RKO (cell line): Measurements from ENCODE around the gene CRAT.

Source experiments
- DNase-seq: peaks from one replicate; pipeline ENCODE4 v3.0.0-alpha.2; 2016; ENCODE audit warnings: low spot score

Gene CRAT

DNA sequence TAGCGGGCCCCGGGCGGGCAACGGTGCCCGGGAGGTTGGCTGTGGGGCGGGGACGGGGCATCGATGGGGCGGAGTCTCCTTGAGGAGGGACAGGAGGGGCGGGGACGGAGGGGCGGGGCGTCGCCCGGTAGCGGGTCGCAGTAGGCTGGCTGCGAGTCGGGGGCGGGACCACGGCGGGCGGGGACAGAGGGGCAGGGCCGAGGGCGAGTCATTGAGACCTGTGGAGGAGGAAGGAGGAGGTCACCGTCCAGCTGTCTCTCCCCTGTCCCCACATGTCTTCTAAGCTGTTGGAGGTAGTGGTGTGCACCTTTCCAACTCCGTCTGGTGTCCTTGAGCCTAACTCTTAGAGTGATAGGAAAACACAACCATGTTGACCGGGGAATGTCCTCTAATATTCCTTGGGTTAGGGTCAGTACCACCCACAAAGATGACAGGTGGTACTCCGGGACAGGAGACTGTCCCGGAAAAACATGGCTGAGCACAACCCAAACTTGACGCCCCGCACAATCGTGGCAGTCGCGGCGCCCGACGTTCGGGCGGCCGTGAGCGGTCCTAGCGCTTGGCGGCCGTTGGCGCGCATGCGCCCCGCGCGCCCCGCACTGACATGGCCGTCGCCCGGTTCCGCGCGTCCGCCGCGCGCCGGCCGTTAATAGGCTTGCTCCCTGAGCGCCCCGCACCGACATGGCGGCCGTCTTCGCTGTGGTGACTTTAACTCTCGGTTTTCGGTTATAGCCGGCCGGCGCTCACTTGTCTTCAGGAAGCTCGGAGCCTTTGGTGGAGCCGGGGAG, at the start of gene CRAT, which contains the start of gene PTPA:
TSS of gene CRAT (minus strand) at position 54 of the 788 bp plus-strand sequence. CDS start 284 bp downstream, outside the sequence.
TSS of gene PTPA (plus strand) at position 676 of the 788 bp plus-strand sequence. CDS start 186 bp downstream, outside the sequence.
- peak; percentile 98 for DNase-seq

DNA sequence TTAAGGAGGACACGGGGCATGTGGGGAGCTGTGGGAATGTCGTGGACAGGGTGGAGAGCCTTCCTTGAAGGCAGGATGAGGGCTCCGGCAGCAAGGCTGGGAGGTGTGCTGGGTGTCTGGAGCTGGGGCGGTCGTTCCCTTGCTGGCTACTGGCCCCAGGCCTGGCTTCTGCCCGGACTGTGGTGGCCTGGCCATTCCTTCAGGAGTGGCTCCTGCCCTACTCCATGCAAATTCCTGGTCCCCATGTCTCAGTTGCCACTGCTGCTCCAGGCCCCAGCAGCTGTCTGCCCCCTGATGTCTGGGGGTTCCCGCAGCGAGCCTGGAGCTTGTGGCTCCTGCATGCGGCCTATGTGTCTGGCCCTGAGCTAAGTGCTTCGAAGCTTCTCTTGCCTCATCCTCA, 45.6 kb upstream of the CRAT start:
- no peak for DNase-seq

DNA sequence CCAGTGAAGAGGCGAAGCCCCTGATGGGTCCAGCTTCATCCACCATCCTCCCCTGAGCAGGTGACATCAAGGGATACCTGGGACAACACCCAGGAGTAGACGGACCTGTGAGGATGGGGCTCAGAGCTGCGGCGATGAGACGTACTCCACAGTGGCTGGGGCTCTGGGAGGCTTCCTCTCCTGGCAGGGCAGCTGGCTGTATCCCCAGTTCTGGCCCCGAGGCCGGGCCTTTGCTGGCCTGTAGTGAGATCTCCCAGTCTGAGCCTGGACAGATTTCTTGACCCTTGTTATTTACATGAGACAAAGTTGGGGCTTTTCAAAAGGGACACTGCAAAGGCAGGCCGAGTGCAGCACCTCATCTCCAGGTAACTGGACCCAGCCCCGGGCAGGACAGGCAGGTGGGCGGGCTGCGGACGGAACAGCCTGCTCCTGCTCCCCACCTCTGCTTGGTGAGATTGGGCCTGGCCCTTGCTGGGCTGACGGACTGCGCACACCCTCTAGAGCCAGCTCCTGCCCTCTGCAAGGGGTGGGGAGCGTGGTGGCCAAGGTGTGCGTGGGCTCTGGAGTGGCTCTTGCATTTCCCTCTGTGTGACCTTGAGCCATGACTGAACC, 44.4 kb upstream of the CRAT start:
- DNase-seq = no peak

DNA sequence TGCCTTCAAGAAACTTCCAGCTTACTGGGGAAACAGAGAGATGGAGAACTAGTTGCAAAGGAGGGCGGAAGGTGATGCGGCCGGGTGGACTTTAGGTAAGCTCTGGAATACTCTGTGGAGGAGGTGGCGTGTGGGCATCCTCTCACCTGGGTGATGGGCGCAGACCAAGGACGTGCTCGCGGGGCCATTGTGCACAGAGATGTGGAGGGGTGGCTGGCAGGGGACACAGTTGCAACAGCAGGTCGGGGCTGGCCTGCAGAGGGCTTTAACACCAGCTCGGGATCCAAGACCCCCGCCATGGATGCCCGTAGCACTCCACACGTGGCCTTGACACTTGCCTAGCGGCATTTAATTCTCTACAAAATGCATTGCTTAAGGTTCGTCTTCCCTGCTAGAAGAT, 40.9 kb upstream of the CRAT start:
- DNase-seq = no peak

DNA sequence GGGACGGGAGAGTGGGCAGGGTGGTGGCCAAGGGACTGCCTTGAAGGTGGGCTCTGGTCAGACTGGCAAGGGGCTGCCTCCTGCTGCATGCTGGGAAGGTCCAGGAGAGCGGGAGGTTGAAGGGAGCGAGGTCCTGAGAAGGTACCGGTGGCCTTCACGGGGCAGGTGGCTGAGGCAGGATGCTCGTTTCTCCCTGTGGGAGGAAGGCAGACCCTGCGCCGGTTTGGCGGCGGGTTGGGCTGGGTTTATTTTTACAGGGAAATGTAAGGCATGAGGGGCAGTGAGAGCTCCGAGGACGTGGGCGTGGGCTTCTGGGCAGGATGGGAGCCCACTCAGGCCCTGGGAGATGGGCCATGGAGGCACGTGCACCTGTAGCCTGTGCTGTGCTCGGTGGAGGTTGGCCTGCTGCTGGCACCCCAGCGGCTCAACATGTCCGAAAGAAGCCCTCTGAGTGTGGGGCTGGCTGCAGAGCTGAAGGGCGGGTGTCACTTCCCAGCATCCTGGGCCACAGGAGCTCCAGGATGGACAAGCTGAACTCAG, 40.1 kb upstream of the CRAT start:
- DNase-seq = no peak

DNA sequence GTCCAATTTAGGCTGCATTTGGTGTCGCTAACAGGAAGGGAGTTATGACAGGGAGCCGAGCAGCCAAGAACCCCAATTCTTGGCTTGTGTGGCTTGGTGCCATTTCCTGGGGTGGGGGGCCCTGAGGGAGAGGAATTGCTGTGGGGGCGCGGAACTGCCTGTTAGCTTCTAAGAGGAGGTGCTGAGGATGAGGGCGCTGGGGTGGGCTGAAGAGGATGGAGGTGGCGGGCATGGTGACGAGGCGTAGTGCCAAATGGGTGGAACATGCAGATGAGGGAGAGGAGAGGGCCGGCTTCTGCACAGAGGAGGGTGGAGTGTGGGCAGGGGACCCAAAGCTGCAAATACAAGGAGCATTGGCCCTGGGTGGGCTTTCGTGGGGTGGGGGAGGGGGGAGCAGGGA, 39.5 kb upstream of the CRAT start:
- no peak for DNase-seq

DNA sequence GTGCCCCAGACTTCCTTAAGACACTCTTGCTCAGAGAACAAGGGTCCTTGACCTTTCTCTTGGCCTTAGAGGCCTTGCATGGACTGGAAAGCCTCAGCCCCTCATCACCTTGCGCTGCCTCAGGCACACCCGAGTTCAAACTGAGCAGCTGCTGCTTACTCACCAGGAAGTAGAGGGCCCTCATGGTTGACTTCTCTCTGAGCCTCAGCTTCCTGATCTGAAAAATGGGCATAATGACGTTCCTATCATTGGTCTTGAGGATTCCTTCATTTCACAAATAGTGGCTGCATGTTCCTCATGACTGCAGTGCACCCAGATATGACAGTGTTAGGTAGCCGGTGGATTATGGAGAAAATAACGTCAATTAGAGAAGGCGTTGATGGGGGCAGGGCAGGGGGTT, 38.8 kb upstream of the CRAT start:
- no peak for DNase-seq

DNA sequence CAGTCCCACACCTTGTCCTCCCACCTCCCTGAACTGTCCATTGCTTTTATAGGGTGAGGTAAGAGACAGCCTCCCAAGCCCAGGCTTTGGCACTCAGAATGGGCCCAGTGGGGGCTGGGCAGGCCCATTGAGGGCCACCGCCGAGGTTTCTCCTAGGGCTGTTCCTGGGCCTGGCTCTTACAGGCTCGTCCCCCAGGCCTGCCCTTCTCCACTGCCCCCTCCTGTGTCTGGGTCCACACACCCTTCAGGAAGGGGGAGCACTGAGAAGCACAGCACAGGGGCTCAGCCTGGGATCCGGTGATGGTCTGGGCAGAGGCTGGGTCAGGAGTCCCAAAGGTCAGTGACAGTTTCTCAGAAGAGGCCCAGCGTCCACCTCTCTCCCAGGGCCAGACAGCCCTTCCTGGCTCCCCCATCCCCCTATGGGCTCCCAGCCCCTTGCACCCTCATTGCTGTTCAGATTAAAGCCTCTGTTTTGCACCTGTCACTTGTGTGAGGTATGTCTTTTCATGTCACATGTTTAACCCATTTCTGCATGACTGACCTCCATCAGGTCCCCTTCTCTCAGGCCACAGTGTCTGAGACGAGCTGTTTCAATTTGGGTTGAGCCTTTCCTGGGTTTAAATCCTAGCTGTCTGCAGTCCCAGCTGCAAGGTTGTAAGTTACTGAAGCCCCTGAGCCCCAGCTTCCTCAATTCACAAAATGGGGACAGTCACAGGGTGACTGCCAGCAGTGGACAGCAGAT, 38.0 kb upstream of the CRAT start:
- no peak for DNase-seq

DNA sequence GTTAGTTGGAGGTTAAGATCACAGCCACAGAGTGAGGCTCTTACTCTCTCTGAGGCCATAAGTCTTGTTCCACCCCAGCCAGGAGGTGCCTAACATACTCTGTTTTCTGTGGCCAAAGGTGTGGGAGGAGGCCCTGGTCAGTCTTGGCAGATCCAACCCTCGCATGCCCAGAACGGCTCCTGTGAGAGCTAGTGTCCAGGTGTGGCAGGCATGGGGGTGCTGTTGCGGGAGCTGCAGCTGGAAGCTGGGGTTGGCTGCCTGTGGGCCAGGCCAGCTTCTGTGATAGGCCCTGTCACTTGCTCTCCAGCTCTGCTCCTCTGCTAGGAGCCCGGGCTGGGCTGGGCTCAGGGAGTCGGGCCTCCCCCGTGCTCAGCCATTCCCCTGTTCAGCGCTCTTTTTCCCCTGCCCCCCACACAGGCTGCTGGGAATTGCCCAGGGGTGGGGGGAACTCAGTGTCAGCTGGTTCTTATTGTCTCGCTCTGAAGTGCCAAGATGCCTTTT, 35.9 kb upstream of the CRAT start:
- no peak for DNase-seq

DNA sequence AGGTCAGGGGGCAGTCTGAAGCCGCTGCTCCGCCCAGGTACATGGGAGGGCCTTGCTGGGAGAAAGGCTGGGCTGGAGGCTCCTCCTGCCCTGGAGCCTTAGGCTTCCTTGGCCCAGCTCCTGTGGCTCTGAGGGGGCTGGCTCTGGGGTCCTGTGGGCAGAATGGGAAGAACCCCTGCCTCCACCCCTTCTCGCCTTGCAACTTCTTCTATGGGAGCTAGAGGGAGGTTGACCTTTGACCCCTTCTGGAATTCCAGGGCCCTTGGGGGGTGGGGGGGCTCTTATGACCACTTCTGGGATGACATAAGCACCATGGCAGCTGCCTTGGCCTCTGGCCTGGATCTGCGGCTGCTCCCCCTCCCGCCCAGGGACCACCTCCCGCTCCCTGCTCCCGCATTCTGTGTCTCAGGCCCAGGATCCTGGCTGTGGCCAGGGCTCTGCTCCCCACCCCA, 35.3 kb upstream of the CRAT start:
- DNase-seq = no peak

DNA sequence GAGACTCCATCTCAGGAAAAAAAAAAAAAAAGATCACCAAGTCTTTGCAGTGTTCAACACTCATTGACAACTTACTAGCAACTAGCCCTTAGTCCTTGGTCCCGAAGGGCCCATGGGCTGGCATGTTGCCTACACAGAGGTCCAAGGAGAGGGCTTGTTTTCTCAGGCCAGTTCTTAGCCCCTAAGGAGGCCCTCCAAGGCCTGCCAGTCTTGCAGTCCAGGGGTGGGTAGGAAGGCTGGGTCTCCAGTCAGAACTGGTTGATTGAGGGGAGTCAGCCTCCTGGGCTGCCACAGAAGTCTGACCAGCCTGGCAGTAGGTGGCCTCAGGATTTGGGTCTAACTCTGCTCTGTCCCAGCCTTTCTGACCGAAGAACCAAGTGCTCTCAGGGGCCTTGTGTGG, 34.7 kb upstream of the CRAT start:
- no peak for DNase-seq

DNA sequence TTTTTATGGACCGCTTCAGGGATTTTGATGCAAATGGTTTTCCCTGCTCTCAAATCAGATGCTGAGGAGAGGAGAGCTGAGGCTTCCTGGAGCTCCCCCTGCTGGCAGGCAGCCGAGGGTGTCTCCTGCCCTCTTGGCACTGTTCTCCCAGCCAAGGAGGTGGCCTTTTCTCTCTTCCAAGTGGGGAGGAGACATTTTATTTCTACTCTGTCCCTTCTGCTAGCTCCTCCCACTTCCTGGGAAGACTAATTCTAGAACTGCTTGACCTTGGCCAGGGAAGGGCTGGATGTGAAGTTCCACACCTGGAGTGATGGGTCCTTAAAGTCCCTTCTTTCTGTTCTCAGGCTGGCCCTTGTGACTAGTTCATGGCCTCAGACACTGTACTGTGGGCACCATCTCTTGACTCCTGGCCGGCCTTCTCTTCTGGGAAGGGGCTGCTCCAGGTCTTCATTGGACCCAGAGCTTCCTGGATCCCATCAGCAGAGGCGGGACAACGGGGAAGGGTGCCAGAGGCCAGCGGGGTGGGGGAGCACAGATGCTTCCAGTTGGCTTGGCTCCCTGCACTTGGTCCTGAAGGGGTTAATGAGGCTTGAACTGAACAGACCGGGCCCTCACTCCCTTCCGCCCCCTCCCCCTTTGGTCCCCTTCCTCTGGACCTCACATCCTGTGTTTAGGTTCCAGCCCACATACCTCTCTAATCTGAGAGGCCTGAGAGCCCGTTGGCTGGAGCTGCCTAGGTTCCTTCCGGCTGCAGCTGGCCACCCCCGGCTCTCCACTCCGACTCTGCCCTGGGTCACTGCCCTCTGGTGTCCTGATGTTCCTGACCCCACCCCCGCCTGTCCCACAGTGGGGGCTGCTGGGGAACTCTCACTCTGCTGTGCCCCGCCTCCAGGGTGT, 32.7 kb upstream of the CRAT start:
- DNase-seq = peak; percentile 91

DNA sequence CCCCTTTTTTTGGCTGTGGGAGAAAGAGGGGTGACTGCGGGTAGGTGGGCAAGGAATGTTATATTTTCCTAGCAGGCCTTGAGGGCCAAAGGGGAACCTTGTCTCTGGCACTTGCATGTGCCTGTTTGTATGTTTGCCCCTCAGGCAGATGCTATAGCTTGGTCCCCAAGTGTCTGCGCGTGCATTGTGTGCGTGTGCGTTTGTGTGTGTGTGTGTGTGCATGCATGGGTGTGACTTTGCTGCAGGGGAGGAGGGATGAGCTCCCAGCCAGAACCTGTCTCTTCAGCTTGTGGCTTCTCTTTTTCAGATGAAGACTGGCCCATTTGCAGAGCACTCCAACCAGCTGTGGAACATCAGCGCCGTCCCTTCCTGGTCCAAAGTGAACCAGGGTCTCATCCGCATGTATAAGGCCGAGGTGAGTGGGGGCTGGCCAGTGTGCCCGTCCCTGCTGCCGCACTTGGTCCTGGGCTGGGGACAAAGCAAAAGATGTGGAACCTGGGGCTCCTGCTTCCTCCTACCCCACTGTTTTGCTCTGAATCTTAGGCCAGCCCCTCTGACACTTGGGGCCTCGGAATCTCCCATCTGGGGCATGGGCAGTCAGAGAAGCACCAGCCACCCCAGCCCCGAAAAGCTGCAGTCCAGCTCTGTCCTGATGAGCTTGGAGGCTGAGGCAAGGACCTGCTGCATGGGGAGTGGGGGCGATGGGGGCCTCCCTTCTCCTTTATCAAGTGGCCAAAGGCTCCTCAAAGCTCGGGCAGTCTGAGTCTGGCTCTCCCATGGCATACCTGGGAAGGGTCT, 31.7 kb upstream of the CRAT start:
- no peak for DNase-seq

DNA sequence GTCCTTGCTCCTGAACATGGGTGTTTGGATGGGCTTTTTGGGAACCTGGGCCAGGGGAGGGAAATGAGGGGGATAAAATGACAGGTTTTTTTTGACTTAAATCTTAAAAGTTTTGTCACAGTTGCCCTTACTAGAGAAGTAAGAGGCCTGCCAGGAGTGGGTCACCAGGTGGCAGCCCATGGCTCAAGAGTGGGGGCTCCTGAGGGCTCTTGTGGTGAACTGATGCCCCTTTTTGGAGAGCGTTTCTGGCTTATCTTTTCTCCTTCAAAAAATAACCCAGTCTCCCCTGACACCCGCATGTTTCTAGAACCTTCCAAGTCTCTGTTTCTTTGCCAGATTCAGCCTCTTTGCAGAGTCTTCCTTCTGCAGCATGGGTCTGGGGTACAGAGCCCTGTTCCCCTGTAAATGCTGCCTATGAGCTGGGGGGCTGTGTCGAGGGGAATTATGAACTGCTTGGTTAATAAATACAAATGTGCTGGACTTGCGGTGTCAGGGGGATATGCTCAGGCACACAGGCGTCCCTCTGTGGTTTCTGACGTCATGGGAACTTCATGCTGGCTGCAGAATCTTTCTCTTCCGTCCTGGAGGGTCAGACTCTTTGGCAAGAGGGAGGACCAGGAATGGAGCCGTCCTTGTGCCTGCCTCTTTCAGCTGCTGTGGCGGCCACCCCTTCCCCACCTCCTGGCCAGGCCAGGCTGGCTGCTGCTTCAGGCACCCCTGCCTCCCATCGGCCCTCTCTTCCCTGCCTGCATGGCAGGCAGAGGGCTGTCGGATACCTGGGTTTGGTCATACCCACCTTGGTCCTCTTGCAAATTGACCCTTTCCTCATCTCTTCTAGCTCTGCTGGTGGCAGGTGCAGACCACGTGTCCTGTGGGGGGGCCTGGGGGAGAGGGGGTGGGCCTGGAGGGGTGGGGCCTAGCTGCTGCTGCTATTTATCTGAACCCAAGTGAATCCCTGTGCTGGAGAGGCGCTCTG, 30.8 kb upstream of the CRAT start:
- DNase-seq = no peak

DNA sequence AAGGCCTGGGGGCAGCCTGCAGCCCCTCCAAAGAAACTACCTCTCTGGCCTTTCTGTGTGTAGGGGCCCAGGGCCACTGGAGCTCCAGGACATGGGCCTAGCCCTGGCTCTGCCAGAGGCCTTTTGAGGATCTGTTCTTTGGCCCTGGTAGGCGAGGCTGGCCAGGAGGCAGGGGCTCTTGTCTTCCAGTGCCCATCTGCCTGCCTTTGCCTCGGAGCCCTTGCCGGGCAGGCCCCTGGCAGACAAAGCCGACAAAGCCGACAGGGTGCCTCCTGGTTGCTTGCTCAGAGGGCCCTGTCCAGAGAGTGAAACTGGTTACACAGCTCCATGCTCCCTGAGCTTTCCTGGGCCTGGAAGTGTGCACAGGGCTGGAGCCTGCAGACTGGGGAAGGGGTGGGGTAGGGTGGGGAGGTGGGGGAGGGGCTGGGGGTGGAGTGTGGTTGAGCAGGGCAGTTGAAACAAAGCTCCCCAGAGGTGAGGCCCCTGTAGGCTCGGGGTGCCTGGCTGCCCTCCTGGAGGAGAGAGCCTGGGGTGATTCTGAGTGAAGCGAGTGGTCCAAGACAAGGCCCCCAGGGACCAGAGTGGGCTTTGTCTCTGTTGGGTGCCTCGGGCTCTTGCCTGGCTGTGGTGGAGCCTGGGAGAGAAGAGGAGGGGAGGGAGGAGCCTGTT, 29.9 kb upstream of the CRAT start:
- peak; percentile 52 for DNase-seq

DNA sequence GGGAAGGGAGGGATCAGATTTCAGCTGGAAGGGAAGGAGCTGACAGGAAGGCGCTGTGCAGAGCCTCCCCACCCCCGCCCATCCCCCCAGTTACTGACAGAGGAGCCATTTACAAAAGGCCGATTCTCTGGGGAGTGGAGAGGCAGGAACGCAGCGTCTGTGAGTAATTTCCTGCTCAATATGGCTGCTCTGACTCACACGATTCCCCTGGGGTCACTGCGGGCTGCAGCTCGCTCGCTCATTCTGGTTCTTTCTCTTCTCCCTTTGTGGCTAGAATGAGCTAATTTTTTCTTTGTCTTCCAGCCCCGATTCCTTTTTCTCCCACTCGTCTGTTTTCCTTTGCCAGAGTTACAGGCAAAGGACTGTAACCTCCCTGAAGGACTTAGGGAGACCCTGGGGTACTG, 29.4 kb upstream of the CRAT start:
- DNase-seq = peak; percentile 100

DNA sequence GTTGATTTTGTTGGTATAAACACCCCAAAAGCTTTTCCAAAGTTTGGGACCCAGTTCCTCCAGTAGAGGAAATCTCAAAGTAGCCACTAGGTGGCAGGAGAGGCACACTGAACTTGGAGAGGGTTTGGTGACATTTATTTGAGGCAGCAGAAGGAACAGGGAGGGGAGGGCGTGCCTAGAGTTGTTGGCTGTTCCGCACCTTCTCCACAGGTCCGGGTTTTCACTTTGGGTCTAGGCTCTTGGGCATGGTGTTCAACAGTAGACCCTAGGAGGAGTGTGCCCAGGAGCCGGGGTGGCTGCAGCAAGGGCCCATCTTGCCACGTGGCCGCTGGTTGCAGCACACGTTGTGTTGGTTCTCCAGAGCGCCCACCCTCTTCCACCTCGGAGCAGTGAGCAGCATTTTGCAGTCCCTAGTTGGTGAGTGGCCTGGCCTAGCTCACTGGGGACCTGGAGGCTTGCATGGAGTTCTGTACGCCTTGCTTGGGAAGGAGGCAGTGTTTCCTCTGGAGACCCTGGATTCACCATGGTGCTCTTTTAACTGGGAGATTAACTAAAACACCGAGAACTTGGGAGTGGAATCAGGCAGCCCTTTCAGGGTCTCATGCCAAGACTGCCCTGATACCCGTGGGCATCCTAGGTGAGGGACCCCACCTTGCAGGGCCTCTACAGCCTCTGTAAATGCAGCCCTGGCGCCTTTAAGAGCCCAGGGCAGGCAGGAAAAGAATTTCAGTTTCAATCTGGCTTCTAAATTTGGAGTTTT, 28.8 kb upstream of the CRAT start:
- peak; percentile 94 for DNase-seq
